ENCODE results near the gene COPB1. TPM values are rescaled to one million over a fixed set of nuclear protein-coding genes. Genes with fewer than 3 reads are reported as not detected.

Gene COPB1
- total RNA-seq, 1 donor from 2014 or later = 93.9 TPM

- Mint-ChIP-seq H3K36me3 (ENCODE audit: low read depth) (peaks cover under 1% of the 10 kb centered on the region), H3K4me1 (no peaks in the 10 kb centered on the region), H3K27me3 (ENCODE audit: low read depth) (no peaks in the 10 kb centered on the region), H3K27ac (ENCODE audit: unreplicated experiment) (no peak overlapping the region), H3K4me3 (no peak overlapping the region), H3K9me3 (no peaks in the 10 kb centered on the region)
- no peak for TF ChIP-seq CTCF (conservative IDR thresholded peaks at IDR 0.05)
- DNase-seq (ENCODE audit: low read depth, low spot score) = no peak
Observed at GRCh38 chr11:14445542-14446530, 53.8 kb downstream of the COPB1 start.

GRCh38 chr11:14444441-14445189 lies 55.0 kb downstream of the COPB1 start:
- H3K4me1 Mint-ChIP-seq = no peaks in the 10 kb centered on the region
- no peaks in the 10 kb centered on the region for H3K36me3 Mint-ChIP-seq (ENCODE audit: low read depth)
- no peak overlapping the region for H3K27ac Mint-ChIP-seq (ENCODE audit: unreplicated experiment)
- no peaks in the 10 kb centered on the region for H3K27me3 Mint-ChIP-seq (ENCODE audit: low read depth)
- H3K9me3 Mint-ChIP-seq = no peaks in the 10 kb centered on the region
- H3K4me3 Mint-ChIP-seq = no peak overlapping the region
- no peak for DNase-seq (ENCODE audit: low read depth, low spot score)
- TF ChIP-seq CTCF (conservative IDR thresholded peaks at IDR 0.05) = no peak

GRCh38 chr11:14443638-14444037 lies 56.0 kb downstream of the COPB1 start:
- no peak overlapping the region for H3K27ac Mint-ChIP-seq (ENCODE audit: unreplicated experiment)
- H3K36me3 Mint-ChIP-seq (ENCODE audit: low read depth) = no peaks in the 10 kb centered on the region
- no peaks in the 10 kb centered on the region for H3K9me3 Mint-ChIP-seq
- DNase-seq (ENCODE audit: low read depth, low spot score) = no peak
- no peaks in the 10 kb centered on the region for H3K4me1 Mint-ChIP-seq
- H3K27me3 Mint-ChIP-seq (ENCODE audit: low read depth) = no peaks in the 10 kb centered on the region
- no peak for TF ChIP-seq CTCF (conservative IDR thresholded peaks at IDR 0.05)
- H3K4me3 Mint-ChIP-seq = no peak overlapping the region

GRCh38 chr11:14435717-14436512 lies 63.7 kb downstream of the COPB1 start:
- Mint-ChIP-seq H3K9me3 (no peaks in the 10 kb centered on the region), H3K27ac (ENCODE audit: unreplicated experiment) (no peak overlapping the region), H3K27me3 (ENCODE audit: low read depth) (peaks cover 3% of the 10 kb centered on the region), H3K36me3 (ENCODE audit: low read depth) (peaks cover 6% of the 10 kb centered on the region), H3K4me1 (no peaks in the 10 kb centered on the region), H3K4me3 (no peak overlapping the region)
- no peak for DNase-seq (ENCODE audit: low read depth, low spot score)
- TF ChIP-seq CTCF (conservative IDR thresholded peaks at IDR 0.05) = no peak

- no peak for TF ChIP-seq CTCF (conservative IDR thresholded peaks at IDR 0.05)
- H3K27me3 Mint-ChIP-seq (ENCODE audit: low read depth) = no peaks in the 10 kb centered on the region
- no peak overlapping the region for H3K27ac Mint-ChIP-seq (ENCODE audit: unreplicated experiment)
- peaks cover 2% of the 10 kb centered on the region for H3K9me3 Mint-ChIP-seq
- no peak overlapping the region for H3K4me3 Mint-ChIP-seq
- H3K4me1 Mint-ChIP-seq = no peaks in the 10 kb centered on the region
- DNase-seq (ENCODE audit: low read depth, low spot score) = no peak
- H3K36me3 Mint-ChIP-seq (ENCODE audit: low read depth) = no peaks in the 10 kb centered on the region
Observed at GRCh38 chr11:14425621-14426020, 74.0 kb downstream of the COPB1 start.

Measured in neural crest cell (in vitro differentiated cells).